Right atrium auricular region (tissue), 2 donors: Measurements from ENCODE around the gene NAALADL2. TPM values are rescaled to one million over a fixed set of nuclear protein-coding genes. Genes with fewer than 3 reads are reported as not detected.

Source experiments
- DNase-seq: peaks from one replicate; pipeline ENCODE4 v3.0.0-alpha.2; 2019; ENCODE audit warnings: low spot score
- H3K27ac ChIP-seq, 2 donors: fragments of 200-600 bp; sonication (generic); 1 replicate in 1 of 2; 2 replicates in 1 of 2; pipeline ENCODE4 v1.5.1; 2016 to 2019
- H3K27me3 ChIP-seq, 2 donors: fragments of 200-600 bp; sonication (generic); one replicate each; pipeline versions ENCODE4 v1.5.1 to v1.6.0; 2017 to 2019
- H3K36me3 ChIP-seq: fragments of 200-600 bp; sonication (generic); one replicate; pipeline ENCODE4 v1.5.1; 2016
- H3K4me1 ChIP-seq, 2 donors: fragments of 200-600 bp; sonication (generic); one replicate each; pipeline versions ENCODE4 v1.5.1 to v1.6.0; 2017 to 2019
- H3K4me3 ChIP-seq, 2 donors: fragments of 200-600 bp; sonication (generic); 1 replicate in 1 of 2; 2 replicates in 1 of 2; pipeline ENCODE4 v1.5.1; 2017 to 2019; ENCODE audit warnings: mild to moderate bottlenecking in 1 of 2, moderate library complexity in 1 of 2
- H3K9me3 ChIP-seq, 2 donors: fragments of 200-600 bp; sonication (generic); one replicate each; pipeline ENCODE4 v1.5.1; 2019
- CTCF ChIP-seq, 2 donors: fragments of 200-600 bp; sonication (generic); IDR thresholded peaks; one replicate each; pipeline ENCODE4 v1.5.1; 2019; ENCODE audit warnings: antibody characterized with exemption in 2 of 2
- total RNA-seq, 2 donors: library from RNA; depleted of rRNA; stranded (reverse); fragments of >200 nt; gene quantifications; one replicate each; pipeline ENCODE4 v1.1.0, GENCODE V29; 2016

NAALADL2 gene
- total RNA-seq, 2 donors from 2014 or later: 2.5 to 3.2 TPM

- H3K9me3 ChIP-seq: no peaks in the 10 kb centered on the region
- no peak for TF ChIP-seq CTCF (IDR thresholded peaks at IDR 0.05)
- no peaks in the 10 kb centered on the region for H3K4me1 ChIP-seq
- no peaks in the 10 kb centered on the region for H3K27me3 ChIP-seq
- no peak overlapping the region for H3K27ac ChIP-seq
- H3K36me3 ChIP-seq: no peaks in the 10 kb centered on the region
- H3K4me3 ChIP-seq: no peak overlapping the region
- DNase-seq: no peak
Observed at GRCh38 chr3:175404027-175404426, 544.9 kb downstream of the NAALADL2 start.

- H3K4me3 ChIP-seq: no peak overlapping the region
- H3K27me3 ChIP-seq: no peaks in the 10 kb centered on the region
- TF ChIP-seq CTCF (IDR thresholded peaks at IDR 0.05): no peak
- H3K9me3 ChIP-seq: no peaks in the 10 kb centered on the region
- H3K36me3 ChIP-seq: no peaks in the 10 kb centered on the region
- DNase-seq: no peak
- H3K4me1 ChIP-seq: no peaks in the 10 kb centered on the region
- no peak overlapping the region for H3K27ac ChIP-seq
Observed at GRCh38 chr3:175404621-175405020, 545.5 kb downstream of the NAALADL2 start.

DNA sequence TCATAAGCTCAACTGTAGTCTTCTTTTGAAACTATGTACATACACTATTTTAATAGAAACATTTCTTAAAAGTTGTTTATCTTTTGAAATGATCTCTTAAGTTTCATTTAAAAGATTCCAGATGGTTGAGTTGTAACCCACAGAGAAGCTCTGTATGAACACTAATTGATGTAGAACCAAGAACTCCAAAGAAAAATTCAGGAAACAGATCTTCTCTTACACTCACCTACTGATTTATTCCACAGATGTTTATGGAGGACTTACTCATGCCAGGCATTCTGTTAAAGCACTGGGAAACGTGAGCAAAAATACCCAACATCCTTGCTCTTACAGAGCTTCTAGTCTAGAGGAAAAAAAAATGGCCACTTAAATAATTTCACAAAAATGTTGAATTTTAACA, 551.1 kb downstream of the NAALADL2 start:
- H3K27ac ChIP-seq: no peak overlapping the region
- no peak for TF ChIP-seq CTCF (IDR thresholded peaks at IDR 0.05)
- H3K4me3 ChIP-seq: no peak overlapping the region
- H3K4me1 ChIP-seq: no peaks in the 10 kb centered on the region
- no peaks in the 10 kb centered on the region for H3K27me3 ChIP-seq
- no peak for DNase-seq
- no peaks in the 10 kb centered on the region for H3K9me3 ChIP-seq
- no peaks in the 10 kb centered on the region for H3K36me3 ChIP-seq

DNA sequence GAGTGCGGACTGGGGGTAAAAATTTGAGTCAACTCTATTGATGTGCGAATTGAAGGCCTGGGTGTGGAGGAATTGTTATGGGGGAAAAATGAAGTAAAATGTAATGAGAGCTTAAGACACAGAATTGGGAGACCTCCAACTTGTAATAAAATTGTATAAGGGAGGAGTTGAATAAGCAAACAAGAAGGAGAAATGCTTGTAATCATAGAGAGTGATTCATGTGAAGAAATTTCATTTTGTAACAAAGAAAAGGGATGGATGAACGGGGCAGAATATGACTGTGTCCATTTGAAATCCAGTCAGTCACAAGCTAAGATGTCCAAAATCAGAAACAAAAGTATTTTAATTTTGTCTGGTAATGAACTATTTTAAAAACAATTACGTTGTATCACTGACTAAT, 552.3 kb downstream of the NAALADL2 start:
- DNase-seq: no peak
- Histone ChIP-seq H3K4me1 (no peaks in the 10 kb centered on the region), H3K27me3 (no peaks in the 10 kb centered on the region), H3K36me3 (no peaks in the 10 kb centered on the region), H3K4me3 (no peak overlapping the region), H3K9me3 (no peaks in the 10 kb centered on the region), H3K27ac (no peak overlapping the region)
- TF ChIP-seq CTCF (IDR thresholded peaks at IDR 0.05): no peak

DNA sequence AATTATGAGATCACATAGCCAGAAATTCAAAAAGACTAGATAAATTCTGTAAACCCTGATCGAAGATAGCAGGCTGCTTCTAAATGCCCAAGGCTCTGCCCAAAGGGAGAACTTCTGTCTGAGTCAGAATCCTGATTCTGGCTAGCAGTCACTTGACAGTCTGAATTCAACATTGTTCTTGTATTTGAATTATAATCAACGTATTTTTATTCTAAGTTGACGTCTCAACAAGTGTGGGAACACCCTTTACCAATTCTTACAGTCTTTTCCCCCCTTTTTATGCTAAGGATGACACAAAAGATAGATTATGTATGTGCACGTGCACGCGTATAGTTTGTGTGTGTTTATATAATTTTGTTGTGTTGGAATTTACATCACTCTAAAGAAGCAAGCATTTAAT, 552.8 kb downstream of the NAALADL2 start:
- Histone ChIP-seq H3K4me1 (no peaks in the 10 kb centered on the region), H3K27ac (no peak overlapping the region), H3K27me3 (no peaks in the 10 kb centered on the region), H3K9me3 (no peaks in the 10 kb centered on the region), H3K4me3 (no peak overlapping the region), H3K36me3 (no peaks in the 10 kb centered on the region)
- TF ChIP-seq CTCF (IDR thresholded peaks at IDR 0.05): no peak
- no peak for DNase-seq

DNA sequence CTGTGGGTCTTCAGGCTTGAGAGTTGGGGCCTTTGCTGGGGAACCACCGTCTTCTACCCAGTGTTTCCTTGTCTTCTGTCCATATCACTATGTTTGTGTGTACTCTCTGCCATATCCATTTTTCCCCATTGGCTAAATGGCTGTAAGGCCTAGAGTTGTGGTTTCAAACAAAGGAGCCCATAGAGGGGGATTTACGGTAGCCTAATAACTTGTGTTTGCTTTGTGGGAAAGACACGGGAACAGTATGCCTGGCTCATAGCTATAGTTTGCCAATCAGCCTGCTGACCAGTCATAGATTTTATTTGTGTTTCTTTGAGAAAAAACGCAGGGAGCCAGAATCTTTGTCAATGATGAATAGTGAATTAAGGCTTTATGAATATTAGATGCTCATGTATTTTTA, 554.8 kb downstream of the NAALADL2 start:
- H3K27ac ChIP-seq: no peak overlapping the region
- no peaks in the 10 kb centered on the region for H3K36me3 ChIP-seq
- DNase-seq: no peak
- no peaks in the 10 kb centered on the region for H3K4me1 ChIP-seq
- TF ChIP-seq CTCF (IDR thresholded peaks at IDR 0.05): no peak
- H3K4me3 ChIP-seq: no peak overlapping the region
- no peaks in the 10 kb centered on the region for H3K9me3 ChIP-seq
- H3K27me3 ChIP-seq: no peaks in the 10 kb centered on the region
